KMS-11 (cell line): ENCODE data around the gene CLTC.

Experiments used
- H2AFZ ChIP-seq: fragments of 200-600 bp; sonication (generic); 2 replicates; pipeline ENCODE4 v1.6.1; 2016; ENCODE audit warnings: antibody characterized with exemption, mixed run types, low read depth
- H3K27ac ChIP-seq: fragments of 200-600 bp; sonication (generic); 2 replicates; pipeline ENCODE4 v1.6.1; 2016; ENCODE audit warnings: mild to moderate bottlenecking, mixed run types
- H3K27me3 ChIP-seq: fragments of 200-600 bp; sonication (generic); 2 replicates; pipeline ENCODE4 v1.6.1; 2017; ENCODE audit warnings: mild to moderate bottlenecking, low read depth, mixed run types, moderate library complexity; ENCODE audit not compliant: insufficient read depth
- H3K36me3 ChIP-seq: fragments of 200-600 bp; sonication (generic); 2 replicates; pipeline ENCODE4 v1.6.1; 2017; ENCODE audit warnings: mild to moderate bottlenecking, mixed run types; ENCODE audit not compliant: insufficient read depth
- H3K4me1 ChIP-seq: fragments of 200-600 bp; sonication (generic); 2 replicates; pipeline ENCODE4 v1.6.1; 2016; ENCODE audit warnings: mild to moderate bottlenecking, low read depth, mixed run types; ENCODE audit not compliant: poor library complexity, severe bottlenecking
- H3K4me2 ChIP-seq: fragments of 200-600 bp; sonication (generic); 2 replicates; pipeline ENCODE4 v1.7.0; 2016; ENCODE audit warnings: mild to moderate bottlenecking, mixed run types
- H3K4me3 ChIP-seq: fragments of 200-600 bp; sonication (generic); IDR thresholded peaks from 2 replicates; pipeline ENCODE4 v1.6.1; 2017; ENCODE audit warnings: low read depth, low read length, mixed read lengths; ENCODE audit not compliant: insufficient read depth
- H3K79me2 ChIP-seq: fragments of 200-600 bp; sonication (generic); 2 replicates; pipeline ENCODE4 v1.6.1; 2016; ENCODE audit warnings: low read depth, mixed run types; ENCODE audit not compliant: insufficient read depth
- H3K9ac ChIP-seq: fragments of 200-600 bp; sonication (generic); 2 replicates; pipeline ENCODE4 v1.6.1; 2016; ENCODE audit warnings: mild to moderate bottlenecking, mixed run types
- H4K20me1 ChIP-seq: fragments of 200-600 bp; sonication (generic); 2 replicates; pipeline ENCODE4 v1.6.1; 2016; ENCODE audit warnings: mild to moderate bottlenecking, mixed run types; ENCODE audit not compliant: insufficient read depth
- CTCF ChIP-seq: fragments of 200-600 bp; sonication (generic); conservative IDR thresholded peaks from 2 replicates; pipeline ENCODE4 v1.6.1; 2017; ENCODE audit warnings: low read depth, mild to moderate bottlenecking, antibody characterized with exemption, low read length, moderate library complexity, mixed read lengths

CLTC gene

GRCh38 chr17:59696682-59697277 lies 77.1 kb downstream of the CLTC start:
- H3K9ac ChIP-seq: no peak overlapping the region
- peaks cover 49% of the 10 kb centered on the region for H3K4me1 ChIP-seq
- no peak overlapping the region for H2AFZ ChIP-seq

GRCh38 chr17:59698143-59698542 lies 78.4 kb downstream of the CLTC start:
- H3K27ac ChIP-seq: no peak overlapping the region
- H4K20me1 ChIP-seq: peaks cover 28% of the 10 kb centered on the region
- H3K4me1 ChIP-seq: peaks cover 49% of the 10 kb centered on the region
- no peak overlapping the region for H3K9ac ChIP-seq
- no peak overlapping the region for H3K4me3 ChIP-seq
- peaks cover 16% of the 10 kb centered on the region; the same call in 1 of the 2 replicates for H3K36me3 ChIP-seq
- H3K79me2 ChIP-seq: peaks cover 90% of the 10 kb centered on the region
- H3K4me2 ChIP-seq: no peak overlapping the region
- no peaks in the 10 kb centered on the region for H3K27me3 ChIP-seq
- H2AFZ ChIP-seq: no peak overlapping the region
- TF ChIP-seq CTCF: no peak

More at GRCh38 chr17:59696682-59697277, 77.1 kb downstream of the CLTC start:
- peaks cover 16% of the 10 kb centered on the region; the same call in 1 of the 2 replicates for H3K36me3 ChIP-seq
- peaks cover 76% of the 10 kb centered on the region for H3K79me2 ChIP-seq
- H3K4me3 ChIP-seq: no peak overlapping the region
- H4K20me1 ChIP-seq: peaks cover 17% of the 10 kb centered on the region; the same call in 1 of the 2 replicates
- H3K27me3 ChIP-seq: no peaks in the 10 kb centered on the region
- H3K4me2 ChIP-seq: no peak overlapping the region
- H3K27ac ChIP-seq: no peak overlapping the region
- no peak for TF ChIP-seq CTCF

GRCh38 chr17:59699218-59699617 lies 79.5 kb downstream of the CLTC start:
- TF ChIP-seq CTCF: no peak
- Histone ChIP-seq H3K27ac (no peak overlapping the region), H4K20me1 (peaks cover 33% of the 10 kb centered on the region), H3K9ac (no peak overlapping the region), H3K36me3 (peaks cover 16% of the 10 kb centered on the region; the same call in 1 of the 2 replicates), H3K4me2 (no peak overlapping the region), H2AFZ (no peak overlapping the region), H3K27me3 (no peaks in the 10 kb centered on the region), H3K4me3 (no peak overlapping the region), H3K4me1 (peaks cover 52% of the 10 kb centered on the region), H3K79me2 (peaks cover 98% of the 10 kb centered on the region)

GRCh38 chr17:59699786-59700185 lies 80.1 kb downstream of the CLTC start:
- H3K36me3 ChIP-seq: peaks cover 16% of the 10 kb centered on the region; the same call in 1 of the 2 replicates

More at GRCh38 chr17:59699786-59700185, 80.1 kb downstream of the CLTC start:
- Histone ChIP-seq H3K27me3 (no peaks in the 10 kb centered on the region), H2AFZ (no peak overlapping the region), H3K27ac (no peak overlapping the region), H3K9ac (no peak overlapping the region), H3K79me2 (peaks cover 98% of the 10 kb centered on the region), H3K4me3 (no peak overlapping the region), H3K4me1 (peaks cover 49% of the 10 kb centered on the region), H4K20me1 (peaks cover 34% of the 10 kb centered on the region), H3K4me2 (no peak overlapping the region)
- TF ChIP-seq CTCF: no peak
